ENCODE results near the gene RALGAPB.
A peak's percentile ranks its signal among the peaks of the same experiment; 100 is the strongest.
"Not testable (repeated sequence)": the region's sequence is repeated elsewhere in the genome, so short reads cannot be mapped to it uniquely, and the experiment has no call there.

Gene RALGAPB

GRCh38 chr20:38472513-38473366 lies at the start of gene RALGAPB:
TSS of gene RALGAPB (plus strand) at chr20:38472843. CDS start at chr20:38488433, 15,590 bp downstream.
- DNase-seq (ENCODE audit: low read depth in 2 of 2) = peak; percentile 97 to 98

- DNase-seq (ENCODE audit: low read depth in 2 of 2) = no peak
These were observed 49.1 kb upstream of the RALGAPB start for GRCh38 chr20:38423541-38423940.

- DNase-seq (ENCODE audit: low read depth in 2 of 2) = no peak
These were observed 48.2 kb upstream of the RALGAPB start for GRCh38 chr20:38424401-38424800.

GRCh38 chr20:38426006-38426897 lies 46.4 kb upstream of the RALGAPB start:
- no peak for DNase-seq (ENCODE audit: low read depth in 2 of 2)

GRCh38 chr20:38427655-38428023 lies 45.0 kb upstream of the RALGAPB start:
- DNase-seq (ENCODE audit: low read depth in 2 of 2) = no peak

- DNase-seq (ENCODE audit: low read depth in 2 of 2) = no peak
These were observed 43.8 kb upstream of the RALGAPB start for GRCh38 chr20:38428800-38429199.

- no peak for DNase-seq (ENCODE audit: low read depth in 2 of 2)
These were observed 43.3 kb upstream of the RALGAPB start for GRCh38 chr20:38429301-38429700.

GRCh38 chr20:38430679-38431325 lies 41.8 kb upstream of the RALGAPB start:
- DNase-seq (ENCODE audit: low read depth in 2 of 2) = no peak

- no peak for DNase-seq (ENCODE audit: low read depth in 2 of 2)
These were observed 40.4 kb upstream of the RALGAPB start for GRCh38 chr20:38432292-38432691.

- DNase-seq (ENCODE audit: low read depth in 2 of 2) = not testable (repeated sequence)
These were observed 39.8 kb upstream of the RALGAPB start for GRCh38 chr20:38432870-38433269.

- no peak for DNase-seq (ENCODE audit: low read depth in 2 of 2)
These were observed 39.2 kb upstream of the RALGAPB start for GRCh38 chr20:38433304-38433972.

- DNase-seq (ENCODE audit: low read depth in 2 of 2) = peak; percentile 15 to 21
These were observed 38.3 kb upstream of the RALGAPB start for GRCh38 chr20:38434301-38434741.

- peak; percentile 85 to 87 for DNase-seq (ENCODE audit: low read depth in 2 of 2)
These were observed 37.7 kb upstream of the RALGAPB start, which contains the start of gene SNHG17 for GRCh38 chr20:38434770-38435554. TSS of gene SNHG17 (minus strand) at chr20:38435328.

GRCh38 chr20:38435555-38435939 lies 37.1 kb upstream of the RALGAPB start:
- no peak for DNase-seq (ENCODE audit: low read depth in 2 of 2)

- no peak for DNase-seq (ENCODE audit: low read depth in 2 of 2)
These were observed 34.8 kb upstream of the RALGAPB start for GRCh38 chr20:38437796-38438195.

- not testable (repeated sequence) for DNase-seq (ENCODE audit: low read depth in 2 of 2)
These were observed 31.5 kb upstream of the RALGAPB start for GRCh38 chr20:38441110-38441509.

- DNase-seq (ENCODE audit: low read depth in 2 of 2) = no peak
These were observed 30.7 kb upstream of the RALGAPB start for GRCh38 chr20:38441916-38442315.

GRCh38 chr20:38445381-38445796 lies 27.3 kb upstream of the RALGAPB start:
- DNase-seq (ENCODE audit: low read depth in 2 of 2) = no peak

GRCh38 chr20:38445901-38446425 lies 26.7 kb upstream of the RALGAPB start:
- no peak for DNase-seq (ENCODE audit: low read depth in 2 of 2)
